ENCODE data around the gene ARHGEF17.

ARHGEF17 gene

GRCh38 chr11:73288192-73288872, 19.7 kb upstream of the ARHGEF17 start:
- no peak overlapping the region for H3K4me3 ChIP-seq (ENCODE audit: low read depth, low read length)
- no peak for DNase-seq (ENCODE audit: low read depth)
- no peak for TF ChIP-seq CTCF (conservative IDR thresholded peaks at IDR 0.05; ENCODE audit: low read depth, low read length)

GRCh38 chr11:73288873-73289707, 19.0 kb upstream of the ARHGEF17 start:
- TF ChIP-seq CTCF (conservative IDR thresholded peaks at IDR 0.05; ENCODE audit: low read depth, low read length) = peak; percentile 98
- H3K4me3 ChIP-seq (ENCODE audit: low read depth, low read length) = peak overlapping the region; percentile 36

GRCh38 chr11:73290536-73290935, 17.5 kb upstream of the ARHGEF17 start:
- TF ChIP-seq CTCF (conservative IDR thresholded peaks at IDR 0.05; ENCODE audit: low read depth, low read length) = no peak
- H3K4me3 ChIP-seq (ENCODE audit: low read depth, low read length) = no peak overlapping the region
- no peak for DNase-seq (ENCODE audit: low read depth)

More at GRCh38 chr11:73288873-73289707, 19.0 kb upstream of the ARHGEF17 start:
- peak; percentile 76 for DNase-seq (ENCODE audit: low read depth)

GRCh38 chr11:73291196-73291595, 16.9 kb upstream of the ARHGEF17 start:
- no peak for TF ChIP-seq CTCF (conservative IDR thresholded peaks at IDR 0.05; ENCODE audit: low read depth, low read length)
- no peak overlapping the region for H3K4me3 ChIP-seq (ENCODE audit: low read depth, low read length)
- DNase-seq (ENCODE audit: low read depth) = no peak

- DNase-seq (ENCODE audit: low read depth) = peak; percentile 43
- TF ChIP-seq CTCF (conservative IDR thresholded peaks at IDR 0.05; ENCODE audit: low read depth, low read length) = no peak
- H3K4me3 ChIP-seq (ENCODE audit: low read depth, low read length) = no peak overlapping the region
These were observed 16.1 kb upstream of the ARHGEF17 start for GRCh38 chr11:73291781-73292524.

GRCh38 chr11:73292525-73292894, 15.6 kb upstream of the ARHGEF17 start:
- DNase-seq (ENCODE audit: low read depth) = no peak
- no peak overlapping the region for H3K4me3 ChIP-seq (ENCODE audit: low read depth, low read length)
- TF ChIP-seq CTCF (conservative IDR thresholded peaks at IDR 0.05; ENCODE audit: low read depth, low read length) = no peak

Measured in choroid plexus epithelial cell (primary cell).